K562 (cell line): ENCODE results near the gene OVOL3. TPM values are rescaled to one million over a fixed set of nuclear protein-coding genes. Genes with fewer than 3 reads are reported as not detected.

ENCODE experiments used
- CBFA2T2 ChIP-seq: fragments of 450-650 bp; conservative IDR thresholded peaks from 2 replicates; pipeline ENCODE4 v1.6.1; 2017; ENCODE audit warnings: mild to moderate bottlenecking
- GABPB1 ChIP-seq: sonication (generic); formaldehyde crosslinking; IDR thresholded peaks from 2 replicates; pipeline ENCODE4 v1.8.0; 2022; ENCODE audit warnings: mild to moderate bottlenecking, missing genetic modification reagents
- HCFC1 ChIP-seq: IDR thresholded peaks from 2 replicates; pipeline ENCODE4 v1.6.1; 2012; ENCODE audit warnings: low read depth, low read length, improper control_type of control experiment
- IRF2 ChIP-seq: sonication (generic); formaldehyde crosslinking; IDR thresholded peaks from 2 replicates; pipeline ENCODE4 v1.8.1; 2022; ENCODE audit warnings: mild to moderate bottlenecking, missing genetic modification reagents
- MYBL2 ChIP-seq, 2 experiments: fragments of 450-650 bp in 1 of 2; sonication (generic) in 1 of 2; formaldehyde crosslinking in 1 of 2; IDR thresholded peaks; 2 replicates each; pipeline versions ENCODE4 v1.6.1 to v1.8.1; 2017 to 2022; ENCODE audit warnings: borderline replicate concordance in 1 of 2, inconsistent platforms in 1 of 2, low read depth in 1 of 2, mild to moderate bottlenecking in 1 of 2, missing genetic modification reagents in 1 of 2, moderate library complexity in 1 of 2
- NEUROD1 ChIP-seq: fragments of 150-350 bp; IDR thresholded peaks from 2 replicates; pipeline ENCODE4 v1.6.1; 2014; ENCODE audit warnings: borderline replicate concordance, low read length, low read depth; ENCODE audit not compliant: partially characterized antibody
- NFATC3 ChIP-seq: fragments of 450-650 bp; IDR thresholded peaks from 2 replicates; pipeline ENCODE4 v1.6.1; 2017; ENCODE audit warnings: mild to moderate bottlenecking
- NUFIP1 ChIP-seq: fragments of 450-650 bp; IDR thresholded peaks from 2 replicates; pipeline ENCODE4 v1.6.1; 2018; ENCODE audit not compliant: partially characterized antibody
- PPARD ChIP-seq: fragments of 250-450 bp; sonication (Bioruptor Pico); IDR thresholded peaks from 2 replicates; pipeline ENCODE4 v1.8.0; 2022; ENCODE audit warnings: inconsistent platforms, mild to moderate bottlenecking, moderate library complexity
- RFX1 ChIP-seq: fragments of 450-650 bp; IDR thresholded peaks from 2 replicates; pipeline ENCODE4 v1.6.1; 2016; ENCODE audit warnings: mild to moderate bottlenecking, moderate library complexity
- SAFB ChIP-seq: fragments of 200-400 bp; formaldehyde crosslinking; IDR thresholded peaks from 2 replicates; pipeline ENCODE4 v1.6.1; 2017; ENCODE audit warnings: low read depth, low read length, borderline replicate concordance
- SRSF3 ChIP-seq: fragments of 200-400 bp; formaldehyde crosslinking; IDR thresholded peaks from 2 replicates; pipeline ENCODE4 v1.6.1; 2016; ENCODE audit warnings: mild to moderate bottlenecking, low read length, moderate library complexity; ENCODE audit not compliant: insufficient read depth
- polyA plus RNA-seq, 8 experiments: library from polyadenylated mRNA; depleted of rRNA in 4 of 8; stranded (reverse) in 5 of 8; unstranded in 3 of 8; fragments of >200 nt; fragmentation: Nextera tagmentation in 2 of 8; fragmentation: Illumina TruSeq in 1 of 8; extraction: Ambion mirVana in 2 of 8; extraction: Trizol in 1 of 8; gene quantifications; 2 replicates each; pipeline versions ENCODE4 v1.2.1 to v1.2.3, GENCODE V29; 2011 to 2014; ENCODE audit warnings: inconsistent platforms in 1 of 8, missing spikeins in 1 of 8
- total RNA-seq, 7 experiments: library from RNA; depleted of rRNA in 6 of 7; stranded (reverse); fragments of >200 nt in 6 of 7; fragmentation: Illumina TruSeq in 2 of 7; extraction: Trizol in 2 of 7; gene quantifications; 2 replicates each; pipeline versions ENCODE4 v1.2.1 to v1.2.3, GENCODE V29; 2011 to 2021; ENCODE audit warnings: low replicate concordance in 1 of 7
- TF ChIP-seq, protein P1 (sequence below): sonication (generic); formaldehyde crosslinking; IDR thresholded peaks from 2 replicates; pipeline ENCODE4 v1.8.0; 2022; ENCODE audit warnings: mild to moderate bottlenecking, missing genetic modification reagents
- TF ChIP-seq, protein P2 (sequence below): sonication (generic); formaldehyde crosslinking; IDR thresholded peaks from 2 replicates; pipeline ENCODE4 v1.8.1; 2023; ENCODE audit warnings: mild to moderate bottlenecking, missing genetic modification reagents
- TF ChIP-seq, protein P3 (sequence below): fragments of 250-450 bp; sonication (Bioruptor Pico); IDR thresholded peaks from 2 replicates; pipeline ENCODE4 v1.8.0; 2022; ENCODE audit warnings: inconsistent platforms
- TF ChIP-seq, protein P4 (sequence below), 2 experiments: fragments of 200-800 bp in 1 of 2; sonication (Bioruptor generic) in 1 of 2; sonication (generic) in 1 of 2; formaldehyde crosslinking in 1 of 2; IDR thresholded peaks in 1 of 2; conservative IDR thresholded peaks in 1 of 2; 2 replicates each; pipeline versions ENCODE4 v1.5.0 to v1.6.1; 2016 to 2020; ENCODE audit warnings: missing compliant biosample characterization in 1 of 2, missing genetic modification characterization in 1 of 2, missing genetic modification reagents in 1 of 2

Gene OVOL3
- total and polyA plus RNA-seq, 9 of the 15 experiments (the other 6 are each of a cell fraction or from before 2014, with no cell fraction given), result not detected

DNA sequence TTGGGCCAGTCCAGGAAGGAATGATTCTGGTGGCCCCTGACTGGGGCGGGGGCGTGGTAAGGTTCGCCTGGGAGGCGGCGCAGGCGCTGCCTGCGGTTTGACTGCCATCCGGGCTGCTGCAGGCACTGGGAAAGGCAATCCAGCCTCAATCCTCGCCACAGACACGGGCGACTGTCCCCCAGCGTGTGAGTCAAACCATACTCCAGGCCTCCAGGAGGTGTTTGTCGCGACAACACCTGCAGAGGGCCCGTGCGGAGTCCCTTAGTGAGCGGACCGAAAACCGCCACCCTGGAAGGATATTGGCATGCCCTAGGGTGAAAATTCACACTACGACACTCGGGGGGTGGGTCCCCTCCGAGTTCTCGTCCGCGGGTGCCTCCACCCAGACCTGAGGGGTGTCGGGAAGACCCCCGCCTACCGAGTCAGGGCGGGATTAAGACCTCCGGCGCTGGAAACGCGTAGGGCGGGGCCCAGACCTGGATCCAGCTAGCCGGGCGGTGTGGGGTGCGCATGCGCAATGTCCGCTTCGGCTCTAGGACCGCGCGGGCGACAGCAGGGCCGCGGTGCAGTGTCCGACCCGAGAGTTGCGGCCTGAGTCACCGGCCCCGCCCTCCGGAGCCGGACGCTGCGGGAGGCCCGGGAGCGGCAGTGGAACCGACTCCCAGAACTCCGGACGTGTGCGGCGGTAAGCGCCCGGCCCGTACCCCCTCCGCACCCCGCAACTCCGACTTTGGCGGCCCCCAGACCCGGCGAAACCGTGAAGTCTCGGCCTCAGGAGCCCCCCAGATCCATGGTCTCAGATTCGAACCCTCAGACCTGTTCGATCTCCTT is 28.7 kb downstream of the OVOL3 start, which contains the start of gene CAPNS1 (continued):
- TF ChIP-seq, protein P1, sequence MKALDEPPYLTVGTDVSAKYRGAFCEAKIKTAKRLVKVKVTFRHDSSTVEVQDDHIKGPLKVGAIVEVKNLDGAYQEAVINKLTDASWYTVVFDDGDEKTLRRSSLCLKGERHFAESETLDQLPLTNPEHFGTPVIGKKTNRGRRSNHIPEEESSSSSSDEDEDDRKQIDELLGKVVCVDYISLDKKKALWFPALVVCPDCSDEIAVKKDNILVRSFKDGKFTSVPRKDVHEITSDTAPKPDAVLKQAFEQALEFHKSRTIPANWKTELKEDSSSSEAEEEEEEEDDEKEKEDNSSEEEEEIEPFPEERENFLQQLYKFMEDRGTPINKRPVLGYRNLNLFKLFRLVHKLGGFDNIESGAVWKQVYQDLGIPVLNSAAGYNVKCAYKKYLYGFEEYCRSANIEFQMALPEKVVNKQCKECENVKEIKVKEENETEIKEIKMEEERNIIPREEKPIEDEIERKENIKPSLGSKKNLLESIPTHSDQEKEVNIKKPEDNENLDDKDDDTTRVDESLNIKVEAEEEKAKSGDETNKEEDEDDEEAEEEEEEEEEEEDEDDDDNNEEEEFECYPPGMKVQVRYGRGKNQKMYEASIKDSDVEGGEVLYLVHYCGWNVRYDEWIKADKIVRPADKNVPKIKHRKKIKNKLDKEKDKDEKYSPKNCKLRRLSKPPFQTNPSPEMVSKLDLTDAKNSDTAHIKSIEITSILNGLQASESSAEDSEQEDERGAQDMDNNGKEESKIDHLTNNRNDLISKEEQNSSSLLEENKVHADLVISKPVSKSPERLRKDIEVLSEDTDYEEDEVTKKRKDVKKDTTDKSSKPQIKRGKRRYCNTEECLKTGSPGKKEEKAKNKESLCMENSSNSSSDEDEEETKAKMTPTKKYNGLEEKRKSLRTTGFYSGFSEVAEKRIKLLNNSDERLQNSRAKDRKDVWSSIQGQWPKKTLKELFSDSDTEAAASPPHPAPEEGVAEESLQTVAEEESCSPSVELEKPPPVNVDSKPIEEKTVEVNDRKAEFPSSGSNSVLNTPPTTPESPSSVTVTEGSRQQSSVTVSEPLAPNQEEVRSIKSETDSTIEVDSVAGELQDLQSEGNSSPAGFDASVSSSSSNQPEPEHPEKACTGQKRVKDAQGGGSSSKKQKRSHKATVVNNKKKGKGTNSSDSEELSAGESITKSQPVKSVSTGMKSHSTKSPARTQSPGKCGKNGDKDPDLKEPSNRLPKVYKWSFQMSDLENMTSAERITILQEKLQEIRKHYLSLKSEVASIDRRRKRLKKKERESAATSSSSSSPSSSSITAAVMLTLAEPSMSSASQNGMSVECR (CRISPR knock-in tag), result no peak
- TF ChIP-seq NUFIP1 (no peak), PPARD (CRISPR knock-in tag) (no peak), SRSF3 (no peak), HCFC1 (peak; percentile 64; the same call in 1 of the 2 replicates), SAFB (peak; percentile 57; the same call in 1 of the 2 replicates), GABPB1 (CRISPR knock-in tag) (peak; percentile 76), MYBL2 (IDR thresholded peaks at IDR 0.05; ENCODE audit: low read depth) (no peak), MYBL2 (CRISPR knock-in tag; IDR thresholded peaks at IDR 0.05; ENCODE audit: borderline replicate concordance) (no peak), NFATC3 (no peak), IRF2 (CRISPR knock-in tag) (no peak), RFX1 (no peak), NEUROD1 (peak; percentile 94), CBFA2T2 (no peak)
- TF ChIP-seq, protein P2, sequence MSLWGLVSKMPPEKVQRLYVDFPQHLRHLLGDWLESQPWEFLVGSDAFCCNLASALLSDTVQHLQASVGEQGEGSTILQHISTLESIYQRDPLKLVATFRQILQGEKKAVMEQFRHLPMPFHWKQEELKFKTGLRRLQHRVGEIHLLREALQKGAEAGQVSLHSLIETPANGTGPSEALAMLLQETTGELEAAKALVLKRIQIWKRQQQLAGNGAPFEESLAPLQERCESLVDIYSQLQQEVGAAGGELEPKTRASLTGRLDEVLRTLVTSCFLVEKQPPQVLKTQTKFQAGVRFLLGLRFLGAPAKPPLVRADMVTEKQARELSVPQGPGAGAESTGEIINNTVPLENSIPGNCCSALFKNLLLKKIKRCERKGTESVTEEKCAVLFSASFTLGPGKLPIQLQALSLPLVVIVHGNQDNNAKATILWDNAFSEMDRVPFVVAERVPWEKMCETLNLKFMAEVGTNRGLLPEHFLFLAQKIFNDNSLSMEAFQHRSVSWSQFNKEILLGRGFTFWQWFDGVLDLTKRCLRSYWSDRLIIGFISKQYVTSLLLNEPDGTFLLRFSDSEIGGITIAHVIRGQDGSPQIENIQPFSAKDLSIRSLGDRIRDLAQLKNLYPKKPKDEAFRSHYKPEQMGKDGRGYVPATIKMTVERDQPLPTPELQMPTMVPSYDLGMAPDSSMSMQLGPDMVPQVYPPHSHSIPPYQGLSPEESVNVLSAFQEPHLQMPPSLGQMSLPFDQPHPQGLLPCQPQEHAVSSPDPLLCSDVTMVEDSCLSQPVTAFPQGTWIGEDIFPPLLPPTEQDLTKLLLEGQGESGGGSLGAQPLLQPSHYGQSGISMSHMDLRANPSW (CRISPR knock-in tag), result no peak
- TF ChIP-seq, protein P3, sequence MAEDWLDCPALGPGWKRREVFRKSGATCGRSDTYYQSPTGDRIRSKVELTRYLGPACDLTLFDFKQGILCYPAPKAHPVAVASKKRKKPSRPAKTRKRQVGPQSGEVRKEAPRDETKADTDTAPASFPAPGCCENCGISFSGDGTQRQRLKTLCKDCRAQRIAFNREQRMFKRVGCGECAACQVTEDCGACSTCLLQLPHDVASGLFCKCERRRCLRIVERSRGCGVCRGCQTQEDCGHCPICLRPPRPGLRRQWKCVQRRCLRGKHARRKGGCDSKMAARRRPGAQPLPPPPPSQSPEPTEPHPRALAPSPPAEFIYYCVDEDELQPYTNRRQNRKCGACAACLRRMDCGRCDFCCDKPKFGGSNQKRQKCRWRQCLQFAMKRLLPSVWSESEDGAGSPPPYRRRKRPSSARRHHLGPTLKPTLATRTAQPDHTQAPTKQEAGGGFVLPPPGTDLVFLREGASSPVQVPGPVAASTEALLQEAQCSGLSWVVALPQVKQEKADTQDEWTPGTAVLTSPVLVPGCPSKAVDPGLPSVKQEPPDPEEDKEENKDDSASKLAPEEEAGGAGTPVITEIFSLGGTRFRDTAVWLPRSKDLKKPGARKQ (CRISPR knock-in tag), result no peak
- TF ChIP-seq, protein P4, sequence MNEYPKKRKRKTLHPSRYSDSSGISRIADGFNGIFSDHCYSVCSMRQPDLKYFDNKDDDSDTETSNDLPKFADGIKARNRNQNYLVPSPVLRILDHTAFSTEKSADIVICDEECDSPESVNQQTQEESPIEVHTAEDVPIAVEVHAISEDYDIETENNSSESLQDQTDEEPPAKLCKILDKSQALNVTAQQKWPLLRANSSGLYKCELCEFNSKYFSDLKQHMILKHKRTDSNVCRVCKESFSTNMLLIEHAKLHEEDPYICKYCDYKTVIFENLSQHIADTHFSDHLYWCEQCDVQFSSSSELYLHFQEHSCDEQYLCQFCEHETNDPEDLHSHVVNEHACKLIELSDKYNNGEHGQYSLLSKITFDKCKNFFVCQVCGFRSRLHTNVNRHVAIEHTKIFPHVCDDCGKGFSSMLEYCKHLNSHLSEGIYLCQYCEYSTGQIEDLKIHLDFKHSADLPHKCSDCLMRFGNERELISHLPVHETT (CRISPR knock-in tag; conservative IDR thresholded peaks at IDR 0.05 in 1 of 2, IDR thresholded peaks at IDR 0.05 in 1 of 2), result peak in 1 of 2 experiments; percentile 64; a peak in 1 of 4 replicates
